GM12891 (cell line): Measurements from ENCODE around the gene BANF2.

Experiments
- PAX5 ChIP-seq: IDR thresholded peaks from 2 replicates; pipeline ENCODE4 v1.6.1; 2011; ENCODE audit warnings: low read length, moderate library complexity, mild to moderate bottlenecking; ENCODE audit not compliant: insufficient read depth, severe bottlenecking
- POLR2A ChIP-seq: IDR thresholded peaks from 2 replicates; pipeline ENCODE4 v1.6.1; 2011; ENCODE audit warnings: low read depth, low read length, control low read depth
- POLR2AphosphoS5 ChIP-seq: IDR thresholded peaks from 2 replicates; pipeline ENCODE4 v1.6.1; 2011; ENCODE audit warnings: low read depth, low read length, control low read depth
- SPI1 ChIP-seq: IDR thresholded peaks from 2 replicates; pipeline ENCODE4 v1.6.1; 2011; ENCODE audit warnings: low read depth, low read length, control low read depth
- TAF1 ChIP-seq: IDR thresholded peaks from 2 replicates; pipeline ENCODE4 v1.6.1; 2011; ENCODE audit warnings: low read depth, low read length, control low read depth

DNA sequence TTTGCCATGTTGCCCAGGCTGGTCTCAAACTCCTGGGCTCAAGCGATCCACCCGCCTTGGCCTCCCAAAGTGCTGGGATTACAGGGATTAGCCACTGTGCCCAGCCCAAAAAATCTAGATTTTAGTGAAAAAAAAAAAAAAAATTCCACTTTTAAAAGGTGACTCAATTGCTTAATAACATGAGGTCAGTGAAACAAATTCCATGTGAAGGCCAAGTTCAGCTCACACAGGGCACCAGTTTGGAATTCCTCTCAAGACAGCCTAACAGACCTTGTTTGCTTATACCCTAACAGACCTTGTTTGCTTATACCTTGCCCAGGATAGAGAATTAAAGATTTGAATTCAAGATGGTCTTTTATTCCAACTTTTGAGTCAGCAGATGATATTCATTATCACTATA is 22.8 kb upstream of the BANF2 start:
- no peak for TF ChIP-seq POLR2A
- no peak for TF ChIP-seq POLR2AphosphoS5
- TF ChIP-seq TAF1, result no peak
- TF ChIP-seq SPI1, result no peak
- TF ChIP-seq PAX5, result no peak
